ENCODE measurements around the gene DOCK11. TPM values are rescaled to one million over a fixed set of nuclear protein-coding genes. Genes with fewer than 3 reads are reported as not detected.

DOCK11 gene
- total and polyA plus RNA-seq, 12 donors = 1.3 to 9.4 (median 3.0) TPM

DNA sequence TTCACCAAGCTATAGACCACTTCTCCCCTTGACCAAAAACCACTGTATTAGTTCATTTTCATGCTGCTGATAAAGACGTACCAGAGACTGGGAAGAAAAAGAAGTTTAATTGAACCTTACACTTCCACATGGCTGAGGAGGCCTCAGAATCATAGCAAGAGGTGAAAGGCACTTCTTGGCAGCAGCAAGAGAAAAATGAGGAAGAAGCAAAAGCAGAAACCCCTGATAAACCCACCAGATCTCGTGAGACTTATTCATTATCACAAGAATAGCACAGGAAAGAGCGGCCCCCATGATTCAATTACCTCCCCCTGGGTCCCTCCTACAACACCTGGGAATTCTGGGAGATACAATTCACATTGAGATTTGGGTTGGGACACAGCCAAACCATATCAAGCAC lies 97.8 kb downstream of the DOCK11 start:
- Histone ChIP-seq H3K27ac (peak overlapping the region in 1 of 10 donors; percentile 21), H3K4me3 (no peak overlapping the region), H3K36me3 (peaks cover 0 to 25% (median 0%) of the 10 kb centered on the region in 9 donors), H3K4me1 (peaks cover 0 to 15% (median 0%) of the 10 kb centered on the region in 9 donors), H3K9me3 (no peaks in the 10 kb centered on the region), H3K27me3 (peaks cover 0 to 13% (median 0%) of the 10 kb centered on the region in 7 donors)
- intact Hi-C loops (cut with DNase I) = loop anchor here in 2 of 10 donors (10.0 kb wide), 2 partner anchors 129 to 269 kb away; no protein-coding TSS in a partner anchor
- DNase-seq = no peak
- WGBS, 2 donors = 63 to 67% methylated on average over 3 of the region's 3 CpGs
- TF ChIP-seq, protein P1, sequence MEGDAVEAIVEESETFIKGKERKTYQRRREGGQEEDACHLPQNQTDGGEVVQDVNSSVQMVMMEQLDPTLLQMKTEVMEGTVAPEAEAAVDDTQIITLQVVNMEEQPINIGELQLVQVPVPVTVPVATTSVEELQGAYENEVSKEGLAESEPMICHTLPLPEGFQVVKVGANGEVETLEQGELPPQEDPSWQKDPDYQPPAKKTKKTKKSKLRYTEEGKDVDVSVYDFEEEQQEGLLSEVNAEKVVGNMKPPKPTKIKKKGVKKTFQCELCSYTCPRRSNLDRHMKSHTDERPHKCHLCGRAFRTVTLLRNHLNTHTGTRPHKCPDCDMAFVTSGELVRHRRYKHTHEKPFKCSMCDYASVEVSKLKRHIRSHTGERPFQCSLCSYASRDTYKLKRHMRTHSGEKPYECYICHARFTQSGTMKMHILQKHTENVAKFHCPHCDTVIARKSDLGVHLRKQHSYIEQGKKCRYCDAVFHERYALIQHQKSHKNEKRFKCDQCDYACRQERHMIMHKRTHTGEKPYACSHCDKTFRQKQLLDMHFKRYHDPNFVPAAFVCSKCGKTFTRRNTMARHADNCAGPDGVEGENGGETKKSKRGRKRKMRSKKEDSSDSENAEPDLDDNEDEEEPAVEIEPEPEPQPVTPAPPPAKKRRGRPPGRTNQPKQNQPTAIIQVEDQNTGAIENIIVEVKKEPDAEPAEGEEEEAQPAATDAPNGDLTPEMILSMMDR (IDR thresholded peaks at IDR 0.05) = no peak
- no peak for ATAC-seq

DNA sequence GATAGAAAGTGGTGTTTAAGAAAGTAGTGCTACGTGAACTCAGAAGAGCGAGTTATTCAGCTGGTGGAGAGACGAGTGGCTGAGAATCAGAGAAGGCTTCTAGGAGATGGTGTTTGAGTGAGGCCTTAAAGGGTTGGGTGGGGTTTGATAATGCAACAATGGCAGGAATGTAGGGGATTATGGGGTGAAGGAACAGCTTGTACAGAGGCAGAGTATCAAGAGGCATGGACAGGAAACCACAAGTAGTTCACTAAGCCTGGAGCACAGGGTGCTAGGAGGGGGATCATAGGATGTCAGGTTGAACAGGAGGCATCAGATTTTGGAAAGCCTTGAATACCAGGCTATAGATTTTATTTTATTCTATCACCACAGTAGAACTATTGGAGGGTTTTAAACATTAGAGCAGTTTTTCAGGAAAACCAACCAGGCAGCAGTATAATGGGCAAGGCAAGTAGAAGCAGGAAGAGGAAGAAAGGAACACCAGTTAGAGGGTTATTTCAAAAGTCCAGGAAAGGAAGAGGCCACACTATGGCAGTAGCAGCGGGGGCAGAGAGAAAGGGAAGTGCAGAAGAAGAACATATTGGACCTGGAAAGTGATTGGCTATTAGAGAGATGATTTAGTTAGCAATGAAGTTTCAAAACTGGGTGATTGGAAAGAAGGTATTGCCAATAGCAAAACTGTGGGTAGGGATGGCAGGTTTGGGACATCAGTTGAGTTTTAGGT lies 99.2 kb downstream of the DOCK11 start:
- TF ChIP-seq, protein P1 (IDR thresholded peaks at IDR 0.05) = no peak
- H3K4me1 ChIP-seq = peaks cover 0 to 15% (median 0%) of the 10 kb centered on the region in 9 donors
- 90 to 91% methylated on average over 4 of the region's 4 CpGs for WGBS, 2 donors
- DNase-seq (no peak), ATAC-seq (peak in 2 of 8 donors; percentile 39 to 63)
- no peak overlapping the region for H3K4me3 ChIP-seq
- peaks cover 0 to 22% (median 0%) of the 10 kb centered on the region in 7 donors for H3K27me3 ChIP-seq
- H3K36me3 ChIP-seq = peaks cover 0 to 33% (median 0%) of the 10 kb centered on the region in 9 donors
- H3K27ac ChIP-seq = peak overlapping the region in 1 of 10 donors; percentile 53
- H3K9me3 ChIP-seq = no peaks in the 10 kb centered on the region
- intact Hi-C loops (cut with DNase I) = loop anchor here in 2 of 10 donors (5.0 to 10.0 kb wide), 3 partner anchors 130 to 270 kb away; no protein-coding TSS in a partner anchor

DNA sequence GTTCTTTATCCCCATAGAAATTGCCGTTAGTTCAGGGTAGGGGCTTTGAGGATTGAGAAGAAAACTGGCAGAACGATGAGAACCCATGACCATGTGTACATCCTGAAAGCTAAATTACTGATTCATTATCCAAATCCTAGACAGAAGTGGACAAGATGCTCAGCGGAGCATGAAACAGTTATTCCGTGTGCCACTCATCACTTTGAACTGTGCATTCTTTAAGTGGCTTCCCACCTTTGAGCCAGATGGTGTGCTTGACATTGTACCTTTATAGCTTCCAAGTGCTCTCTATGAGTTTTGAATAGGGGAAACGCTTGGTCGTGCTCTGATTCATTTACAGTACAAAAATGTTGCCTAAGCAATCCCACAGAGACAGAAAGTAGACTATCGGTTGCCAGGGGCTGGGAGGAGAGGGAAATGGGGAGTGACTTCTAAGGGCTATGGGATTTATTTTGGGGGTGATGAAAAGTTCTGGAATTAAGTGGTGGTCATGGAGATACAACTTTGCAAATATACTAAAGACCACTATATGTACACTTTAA lies 100.0 kb downstream of the DOCK11 start:
- Histone ChIP-seq H3K27ac (peak overlapping the region in 1 of 10 donors; percentile 26), H3K4me1 (peaks cover 0 to 15% (median 0%) of the 10 kb centered on the region in 9 donors), H3K4me3 (no peak overlapping the region), H3K36me3 (peaks cover 0 to 39% (median 0%) of the 10 kb centered on the region in 9 donors), H3K27me3 (peaks cover 0 to 24% (median 0%) of the 10 kb centered on the region in 7 donors), H3K9me3 (no peaks in the 10 kb centered on the region)
- intact Hi-C loops (cut with DNase I) = loop anchor here in 2 of 10 donors (5.0 to 10.0 kb wide), 3 partner anchors 131 to 271 kb away; no protein-coding TSS in a partner anchor
- 73 to 85% methylated on average over 7 of the region's 7 CpGs for WGBS, 2 donors
- ATAC-seq (no peak), DNase-seq (no peak)
- TF ChIP-seq, protein P1 (IDR thresholded peaks at IDR 0.05) = no peak

DNA sequence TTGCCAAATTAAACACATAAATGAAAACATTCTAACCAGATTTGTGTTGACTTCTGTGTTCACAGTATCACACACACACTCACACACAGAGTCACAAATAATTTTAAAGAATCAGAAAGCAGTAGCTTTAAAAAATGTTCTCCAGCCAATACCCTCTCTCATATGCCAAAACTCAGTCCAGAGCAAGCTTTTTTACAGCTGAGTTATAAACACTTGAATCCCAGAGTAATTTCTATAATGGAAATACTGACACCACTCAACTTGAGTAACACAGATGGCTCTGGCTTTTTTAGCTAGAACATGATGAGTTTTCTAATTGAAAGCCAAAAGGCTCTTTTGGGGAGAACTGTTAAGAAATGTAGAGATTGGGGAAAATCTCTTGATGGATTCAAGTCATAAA lies 100.8 kb downstream of the DOCK11 start:
- H3K9me3 ChIP-seq = no peaks in the 10 kb centered on the region
- intact Hi-C loops (cut with DNase I) = loop anchor here in 2 of 10 donors (5.0 to 10.0 kb wide), 3 partner anchors 132 to 272 kb away; no protein-coding TSS in a partner anchor
- DNase-seq (no peak), ATAC-seq (no peak)
- TF ChIP-seq, protein P1 (IDR thresholded peaks at IDR 0.05) = no peak
- peak overlapping the region in 1 of 10 donors; percentile 26 for H3K27ac ChIP-seq
- H3K4me3 ChIP-seq = no peak overlapping the region
- H3K27me3 ChIP-seq = peaks cover 0 to 31% (median 0%) of the 10 kb centered on the region in 7 donors
- H3K36me3 ChIP-seq = peaks cover 0 to 42% (median 0%) of the 10 kb centered on the region in 9 donors
- peaks cover 0 to 15% (median 0%) of the 10 kb centered on the region in 9 donors for H3K4me1 ChIP-seq

All from heart right ventricle (tissue), 16 donors.